Activated CD4-positive, alpha-beta T cell treated with anti-CD3 and anti-CD28 coated beads, Interleukin-2, Interleukin-4, amounts not matched to agents 100 ng/mL and 50 ng/mL, durations not matched to agents 16 hours and 8 hours (primary cell): ENCODE data around the gene TRAF1.
A peak's percentile ranks its signal among the peaks of the same experiment; 100 is the strongest.

ENCODE experiments used
- DNase-seq: peaks from one replicate; pipeline ENCODE4 v3.0.0-alpha.2; 2020; ENCODE audit warnings: low spot score

The TRAF1 gene

GRCh38 chr9:120941046-120941770 lies 14.6 kb upstream of the TRAF1 start:
- no peak for DNase-seq

DNA sequence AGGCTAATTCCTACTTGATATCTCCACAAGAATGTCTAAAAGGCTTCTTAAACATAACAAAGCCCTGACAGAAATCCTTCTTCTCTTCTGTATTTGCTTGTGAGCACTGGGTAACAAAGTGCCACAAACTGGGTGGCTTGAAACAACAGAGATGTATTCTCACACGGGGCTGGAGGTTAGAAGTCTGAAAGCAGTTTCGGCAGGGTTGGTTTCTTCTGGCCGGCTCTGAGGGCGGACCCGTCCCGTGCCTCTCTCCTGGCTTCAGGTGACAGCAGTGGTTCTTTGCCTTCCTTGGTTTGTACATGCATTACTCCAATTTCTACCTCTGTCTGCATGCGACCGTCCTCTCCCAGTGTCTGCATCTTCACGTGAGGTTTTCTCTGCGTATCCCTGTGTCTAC lies 14.0 kb upstream of the TRAF1 start:
- DNase-seq = no peak

DNA sequence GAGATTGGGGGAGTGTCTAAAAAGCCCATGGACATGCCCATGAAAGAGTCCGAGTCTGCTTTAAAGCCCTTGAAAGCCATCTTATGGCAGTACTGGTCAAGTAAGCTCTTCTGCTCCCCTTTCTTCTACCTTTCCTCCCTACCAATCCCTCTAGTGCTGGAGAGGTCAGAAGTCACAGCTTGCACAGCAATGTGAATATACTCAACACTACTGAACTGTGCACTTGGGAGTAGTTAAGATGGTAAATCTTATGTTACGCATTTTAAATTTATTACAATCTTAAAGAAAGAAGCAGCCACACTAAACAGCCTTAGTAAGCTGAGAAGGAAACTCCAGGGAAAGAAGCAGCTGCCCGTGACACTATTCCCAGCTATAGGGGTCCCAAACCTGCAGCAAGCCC lies 12.3 kb upstream of the TRAF1 start:
- DNase-seq = no peak

DNA sequence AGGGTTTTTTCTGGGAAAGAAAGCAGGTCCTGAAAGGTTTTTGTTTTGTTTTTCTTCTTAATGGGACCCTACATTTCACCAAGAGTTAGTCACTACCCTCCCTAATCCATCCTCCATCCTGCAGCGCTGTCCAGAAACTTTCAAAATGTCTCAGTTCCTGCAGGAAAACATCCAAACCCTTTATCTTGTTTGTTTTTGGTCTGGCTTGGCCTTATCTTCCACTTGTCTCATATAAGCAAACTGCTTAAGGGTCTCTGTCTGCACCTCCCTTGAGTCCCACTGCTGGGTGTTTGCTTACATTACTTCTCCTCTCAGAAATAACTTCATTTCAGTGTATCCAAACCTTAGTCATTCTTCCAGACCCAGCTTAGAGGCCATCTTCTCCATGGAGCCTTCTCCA lies 11.0 kb upstream of the TRAF1 start:
- no peak for DNase-seq

DNA sequence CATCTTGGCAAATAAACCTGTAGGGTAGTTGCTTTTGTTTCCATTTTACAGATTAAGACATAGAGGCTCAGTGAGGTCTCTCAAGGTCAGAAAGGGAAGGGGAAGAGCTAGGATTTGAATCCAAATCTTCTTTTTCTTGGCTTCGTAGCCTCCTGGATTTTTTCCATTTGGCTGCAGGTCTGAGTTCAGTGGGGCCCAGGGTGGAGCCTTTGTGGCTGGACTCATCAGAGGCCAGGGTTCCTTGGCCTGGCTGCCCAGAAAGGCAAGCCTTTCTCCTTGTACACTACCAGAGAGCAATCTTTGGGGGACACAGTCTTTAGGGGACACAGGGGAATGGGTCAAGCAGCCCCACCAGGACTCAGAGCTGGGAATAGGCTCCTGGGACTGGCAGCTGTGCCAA lies 10.5 kb upstream of the TRAF1 start:
- DNase-seq = no peak

- DNase-seq = no peak
Observed at GRCh38 chr9:120936764-120937122, 10.1 kb upstream of the TRAF1 start.

GRCh38 chr9:120936011-120936763 lies 9.6 kb upstream of the TRAF1 start:
- DNase-seq = peak; percentile 92

DNA sequence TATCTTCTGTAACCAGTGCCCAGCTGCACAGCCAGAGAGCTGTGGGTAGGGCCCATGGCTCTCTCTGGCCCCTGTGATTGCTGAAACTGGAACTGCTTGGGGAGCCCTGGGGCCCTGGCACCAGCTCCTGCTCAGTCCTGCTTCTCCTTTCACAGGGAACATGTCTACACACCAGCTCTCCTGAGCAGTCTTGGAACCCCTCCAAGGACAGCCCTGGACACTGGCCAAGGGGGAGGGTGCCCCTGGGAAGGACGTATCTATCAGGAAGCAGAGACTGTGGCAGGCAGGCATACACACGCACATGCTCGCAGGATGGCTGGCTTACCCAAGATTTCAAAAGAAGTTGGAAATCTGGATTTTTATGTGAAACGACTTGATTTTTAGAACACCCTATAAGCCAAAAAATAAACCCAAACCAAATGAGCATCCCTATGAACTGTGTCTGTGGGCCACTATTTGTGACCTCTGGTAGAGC lies 8.8 kb upstream of the TRAF1 start:
- no peak for DNase-seq

DNA sequence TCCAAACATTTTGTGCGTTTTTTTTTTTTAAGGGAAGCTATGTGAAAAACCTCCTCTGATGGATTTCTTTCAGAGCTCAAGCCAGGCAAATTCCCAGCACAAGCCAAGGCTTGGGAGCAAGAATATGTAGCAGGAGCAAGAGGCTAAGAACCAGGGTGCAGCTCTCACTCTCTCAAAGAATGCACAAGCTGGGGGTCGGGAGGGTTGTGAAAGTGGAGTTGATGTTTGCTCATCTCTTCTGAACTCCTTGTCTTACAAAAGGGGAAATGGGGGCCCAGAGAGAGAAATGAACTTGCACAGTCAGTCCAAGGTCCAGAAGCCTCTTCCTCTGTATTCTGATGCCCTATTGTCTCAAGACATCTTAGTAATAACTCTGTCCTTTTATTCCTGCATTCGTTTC lies 7.7 kb upstream of the TRAF1 start:
- no peak for DNase-seq

DNA sequence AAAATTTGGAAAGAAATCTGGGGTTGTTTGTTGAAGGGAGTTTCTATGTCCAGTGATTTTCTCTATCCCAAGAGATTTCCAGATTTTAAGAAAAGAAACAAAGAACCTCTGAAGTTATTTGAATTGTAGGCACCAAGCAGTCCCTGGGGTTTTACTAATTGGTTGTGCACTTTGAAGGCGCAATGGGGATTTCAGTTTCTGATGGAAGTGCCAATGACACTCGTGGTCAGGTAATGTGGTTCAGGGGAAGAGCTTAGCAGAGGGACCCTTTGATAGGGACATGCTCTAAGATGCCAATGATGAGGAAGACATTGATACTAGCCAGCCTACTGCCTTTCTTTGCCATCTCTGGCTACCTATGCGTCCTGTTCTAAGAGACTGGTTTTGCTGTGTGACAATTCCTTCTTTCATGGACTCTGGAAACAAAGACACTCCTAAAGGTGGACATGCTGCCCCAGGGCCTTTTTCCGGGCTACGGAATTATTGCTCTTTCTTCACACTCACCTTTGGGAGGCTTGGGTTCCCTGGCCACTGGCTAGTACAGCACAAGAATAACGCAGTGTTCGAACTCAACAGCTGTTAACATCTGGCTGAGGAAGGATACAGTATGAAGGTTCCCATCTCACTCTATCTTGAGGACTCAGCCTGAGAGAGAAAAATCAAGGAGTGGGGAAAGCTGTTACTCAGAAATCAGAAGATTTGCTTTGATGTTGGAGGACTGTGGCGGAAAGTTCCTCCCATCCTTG lies 6.9 kb upstream of the TRAF1 start:
- DNase-seq = no peak

GRCh38 chr9:120932086-120932823 lies 5.7 kb upstream of the TRAF1 start:
- DNase-seq = no peak

DNA sequence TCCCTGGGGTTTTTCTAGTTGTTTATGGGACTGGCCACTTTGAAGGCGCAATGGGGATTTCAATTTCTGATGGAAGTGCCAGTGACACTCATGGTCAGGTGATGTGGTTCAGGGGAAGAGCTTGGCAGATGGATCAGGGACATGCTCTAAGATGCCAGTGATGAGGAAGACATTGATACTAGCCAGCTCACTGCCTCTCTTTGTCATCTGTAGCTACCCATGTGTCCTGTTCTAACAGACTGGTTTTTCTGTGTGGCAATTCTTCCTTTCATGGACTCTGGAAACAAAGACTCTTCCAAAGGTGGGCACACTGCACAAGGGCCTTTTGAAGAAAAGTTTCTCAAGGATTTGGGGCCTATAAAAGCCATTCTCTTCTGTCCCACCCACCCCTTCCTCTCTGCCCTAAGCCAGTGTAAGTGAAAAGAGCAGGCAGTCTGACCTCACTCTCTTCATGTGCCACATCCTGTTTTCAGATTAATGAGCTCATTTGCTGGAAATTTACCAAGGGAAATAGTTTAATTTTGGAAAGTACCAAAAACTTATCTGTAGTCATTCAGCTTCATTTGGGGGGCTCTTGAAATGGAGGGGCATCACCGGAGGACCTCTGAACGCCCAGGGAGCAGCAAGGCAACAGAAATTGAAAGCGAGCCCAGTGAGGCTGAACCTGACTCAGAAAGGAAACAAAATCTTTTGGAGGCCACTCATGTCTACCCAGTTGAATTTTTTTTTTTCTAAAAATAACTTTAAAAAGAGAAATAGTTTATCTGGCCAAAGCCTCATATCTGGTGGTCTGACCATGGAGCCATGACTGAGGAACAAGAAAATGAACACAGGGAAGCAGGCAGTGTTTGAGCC lies 4.9 kb upstream of the TRAF1 start:
- peak; percentile 86 for DNase-seq

GRCh38 chr9:120929229-120929791 lies 2.7 kb upstream of the TRAF1 start:
- DNase-seq = no peak

- peak; percentile 81 for DNase-seq
Observed at GRCh38 chr9:120928483-120929228, 2.1 kb upstream of the TRAF1 start.

DNA sequence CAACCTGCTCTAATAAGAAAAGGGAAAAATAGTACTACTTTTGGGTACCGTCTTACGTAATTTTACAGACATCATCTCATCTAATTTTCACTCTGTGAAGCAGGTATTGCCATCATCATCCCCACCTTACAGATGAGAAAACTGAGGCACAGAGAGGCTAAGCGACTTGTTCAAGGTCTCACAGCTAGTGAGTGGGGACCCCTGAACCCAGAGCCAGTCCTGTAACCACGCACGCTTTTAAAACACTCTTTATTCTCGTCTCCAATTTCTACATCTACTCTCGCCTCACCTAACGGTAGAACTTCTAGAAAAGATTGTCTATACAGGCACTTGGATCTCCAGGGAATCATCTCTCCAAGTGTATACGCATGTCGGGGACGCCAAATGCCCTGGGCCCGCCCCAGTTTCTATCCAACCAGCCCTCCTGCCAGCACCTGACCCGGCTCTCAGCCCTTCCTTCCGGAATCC lies 1.5 kb upstream of the TRAF1 start:
- DNase-seq = no peak

DNA sequence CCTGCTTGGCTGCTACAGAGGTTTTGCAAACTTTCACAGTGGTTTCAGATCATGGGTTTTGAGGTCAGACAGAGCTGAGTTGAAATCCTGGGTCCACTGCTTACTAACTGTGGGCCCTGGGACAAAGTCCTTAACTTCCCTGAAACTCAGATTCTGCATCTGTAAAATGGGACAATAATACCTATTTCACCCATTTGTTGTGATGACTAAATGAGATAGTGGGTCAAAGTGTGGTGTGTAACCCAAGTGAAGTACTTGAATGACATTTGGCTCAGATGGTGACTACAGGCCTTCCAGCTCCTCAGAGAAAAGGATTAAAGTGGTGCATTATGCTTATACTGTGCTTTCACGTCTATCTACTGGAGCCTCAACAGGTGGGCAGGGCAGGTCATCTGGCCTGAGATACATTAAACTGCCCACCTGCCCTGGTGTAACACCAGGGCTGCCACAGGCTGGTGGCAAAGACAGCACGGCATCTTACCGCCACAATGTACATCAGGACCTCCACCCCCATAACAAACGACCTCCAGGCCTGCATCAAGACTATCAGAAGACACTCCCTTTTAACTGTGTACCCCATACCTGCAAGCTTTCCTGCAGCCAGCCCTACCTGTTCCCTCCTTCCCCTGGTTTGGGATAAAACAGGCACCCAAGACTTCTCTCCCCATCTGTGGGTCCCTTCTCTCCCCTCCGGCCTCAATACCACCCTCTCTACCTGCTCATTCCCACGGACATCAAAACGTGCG lies 846 bp upstream of the TRAF1 start:
- DNase-seq = peak; percentile 78

- DNase-seq = peak; percentile 90
Observed at GRCh38 chr9:120925535-120926396, 830 bp downstream of the TRAF1 start.
